Fibroblast of mammary gland (primary cell): ENCODE measurements around the gene ETF1.
A peak's percentile ranks its signal among the peaks of the same experiment; 100 is the strongest.

Source experiments
- DNase-seq: peaks from one replicate; pipeline ENCODE4 v3.0.0-alpha.2; 2010; ENCODE audit warnings: low read depth
- H3K4me3 ChIP-seq: 2 replicates; pipeline ENCODE4 v1.5.1; 2011; ENCODE audit warnings: low read depth, mild to moderate bottlenecking, low read length, moderate library complexity; ENCODE audit not compliant: control insufficient read depth
- CTCF ChIP-seq: conservative IDR thresholded peaks from 2 replicates; pipeline ENCODE4 v1.5.1; 2011; ENCODE audit warnings: low read depth, low read length, inconsistent platforms; ENCODE audit not compliant: control insufficient read depth, insufficient read depth

ETF1 gene

GRCh38 chr5:138503487-138504270, 39.4 kb downstream of the ETF1 start:
- peak; percentile 92 for TF ChIP-seq CTCF
- DNase-seq: peak; percentile 77
- H3K4me3 ChIP-seq: no peak overlapping the region

- DNase-seq: no peak
- H3K4me3 ChIP-seq: no peak overlapping the region
- no peak for TF ChIP-seq CTCF
Measured at GRCh38 chr5:138502521-138502920, 40.5 kb downstream of the ETF1 start.

- TF ChIP-seq CTCF: no peak
- DNase-seq: peak; percentile 73
- no peak overlapping the region for H3K4me3 ChIP-seq
Measured at GRCh38 chr5:138502121-138502520, 40.9 kb downstream of the ETF1 start.

- H3K4me3 ChIP-seq: no peak overlapping the region
- no peak for DNase-seq
- no peak for TF ChIP-seq CTCF
Measured at GRCh38 chr5:138498376-138498775, 44.7 kb downstream of the ETF1 start.

GRCh38 chr5:138495351-138495750, 47.7 kb downstream of the ETF1 start:
- no peak for TF ChIP-seq CTCF
- no peak overlapping the region for H3K4me3 ChIP-seq
- peak; percentile 49 for DNase-seq

GRCh38 chr5:138492560-138493045, 50.4 kb downstream of the ETF1 start:
- no peak for TF ChIP-seq CTCF
- no peak for DNase-seq
- peak overlapping the region; percentile 47 for H3K4me3 ChIP-seq
